K562 (cell line): ENCODE measurements around the gene WDR18. TPM values are rescaled to one million over a fixed set of nuclear protein-coding genes. Genes with fewer than 3 reads are reported as not detected.
A peak's percentile ranks its signal among the peaks of the same experiment; 100 is the strongest.

ENCODE experiments used
- ARID3A ChIP-seq: IDR thresholded peaks from 2 replicates; pipeline ENCODE4 v1.6.1; 2012; ENCODE audit warnings: low read depth, low read length, improper control_type of control experiment, borderline replicate concordance
- CBFB ChIP-seq: sonication (generic); formaldehyde crosslinking; IDR thresholded peaks from 2 replicates; pipeline ENCODE4 v1.4.0; 2020; ENCODE audit warnings: mild to moderate bottlenecking, missing genetic modification reagents
- CREB5 ChIP-seq: fragments of 250-450 bp; sonication (Bioruptor Pico); IDR thresholded peaks from 2 replicates; pipeline ENCODE4 v1.5.0; 2020; ENCODE audit warnings: mild to moderate bottlenecking
- E2F5 ChIP-seq: sonication (generic); formaldehyde crosslinking; IDR thresholded peaks from 2 replicates; pipeline ENCODE4 v1.8.0; 2022; ENCODE audit warnings: mild to moderate bottlenecking, missing genetic modification reagents
- GABPA ChIP-seq: fragments of 200-800 bp; sonication (Bioruptor generic); conservative IDR thresholded peaks from 2 replicates; pipeline ENCODE4 v1.6.1; 2016; ENCODE audit warnings: low read depth, missing genetic modification characterization, missing compliant biosample characterization
- HDAC1 ChIP-seq, 2 experiments: fragments of 450-650 bp; IDR thresholded peaks; 2 replicates each; pipeline ENCODE4 v1.6.1; 2016 to 2017; ENCODE audit warnings: inconsistent platforms in 1 of 2, mild to moderate bottlenecking in 1 of 2, moderate library complexity in 1 of 2
- HMGN3 ChIP-seq: IDR thresholded peaks from 2 replicates; pipeline ENCODE4 v1.6.1; 2011; ENCODE audit warnings: borderline replicate concordance, low read depth, mild to moderate bottlenecking, mixed read lengths, low read length; ENCODE audit not compliant: insufficient read length; ENCODE audit errors: extremely low read depth
- MAZ ChIP-seq, 2 experiments: fragments of 450-650 bp in 1 of 2; sonication (generic) in 1 of 2; formaldehyde crosslinking; IDR thresholded peaks in 1 of 2; conservative IDR thresholded peaks in 1 of 2; 2 replicates each; pipeline versions ENCODE4 v1.4.0 to v1.5.0; 2020; ENCODE audit warnings: mild to moderate bottlenecking in 1 of 2, missing genetic modification reagents in 1 of 2
- POLR2G ChIP-seq: fragments of 200-400 bp; formaldehyde crosslinking; IDR thresholded peaks from 2 replicates; pipeline ENCODE4 v1.6.1; 2017; ENCODE audit warnings: low read depth, mild to moderate bottlenecking, antibody characterized with exemption, low read length, moderate library complexity
- ZBTB7A ChIP-seq: IDR thresholded peaks from 2 replicates; pipeline ENCODE4 v1.6.1; 2011; ENCODE audit warnings: low read depth, mild to moderate bottlenecking, low read length, moderate library complexity, borderline replicate concordance; ENCODE audit not compliant: control insufficient read depth
- ZNF398 ChIP-seq: fragments of 250-450 bp; sonication (Bioruptor Pico); IDR thresholded peaks from 2 replicates; pipeline ENCODE4 v1.8.0; 2021; ENCODE audit warnings: moderate library complexity, mild to moderate bottlenecking, inconsistent platforms
- ZSCAN29 ChIP-seq: fragments of 450-650 bp; IDR thresholded peaks from 2 replicates; pipeline ENCODE4 v1.6.1; 2017
- polyA plus RNA-seq, 8 experiments: library from polyadenylated mRNA; depleted of rRNA in 4 of 8; stranded (reverse) in 5 of 8; unstranded in 3 of 8; fragments of >200 nt; fragmentation: Nextera tagmentation in 2 of 8; fragmentation: Illumina TruSeq in 1 of 8; extraction: Ambion mirVana in 2 of 8; extraction: Trizol in 1 of 8; gene quantifications; 2 replicates each; pipeline versions ENCODE4 v1.2.1 to v1.2.3, GENCODE V29; 2011 to 2014; ENCODE audit warnings: inconsistent platforms in 1 of 8, missing spikeins in 1 of 8
- total RNA-seq, 7 experiments: library from RNA; depleted of rRNA in 6 of 7; stranded (reverse); fragments of >200 nt in 6 of 7; fragmentation: Illumina TruSeq in 2 of 7; extraction: Trizol in 2 of 7; gene quantifications; 2 replicates each; pipeline versions ENCODE4 v1.2.1 to v1.2.3, GENCODE V29; 2011 to 2021; ENCODE audit warnings: low replicate concordance in 1 of 7
- TF ChIP-seq, protein P1 (sequence below): fragments of 200-800 bp; sonication (Bioruptor generic); IDR thresholded peaks from 2 replicates; pipeline ENCODE4 v1.6.1; 2017; ENCODE audit warnings: missing genetic modification characterization, missing compliant biosample characterization

Gene WDR18
- total and polyA plus RNA-seq, 9 of the 15 experiments (the other 6 are each of a cell fraction or from before 2014, with no cell fraction given), result 0.65 to 181 (median 30.1) TPM

GRCh38 chr19:991174-991931 is 7.2 kb downstream of the WDR18 start (continued):
- TF ChIP-seq ZNF398 (CRISPR knock-in tag) (no peak), GABPA (tag) (no peak), HDAC1 (IDR thresholded peaks at IDR 0.05) (0 out of 4 replicates have a peak, but pooled peaks of 1 of the 2 experiments have one; percentile 27), POLR2G (peak; percentile 62; the same call in 1 of the 2 replicates), CREB5 (no peak), HMGN3 (peak; percentile 22), ZSCAN29 (no peak), ZBTB7A (peak; percentile 59; the same call in 1 of the 2 replicates), CBFB (0 out of 2 replicates have a peak, but pooled peaks have one; percentile 10), ARID3A (no peak), MAZ (CRISPR knock-in tag; conservative IDR thresholded peaks at IDR 0.05 in 1 of 2, IDR thresholded peaks at IDR 0.05 in 1 of 2) (0 out of 4 replicates have a peak, but pooled peaks of 1 of the 2 experiments have one; percentile 23), E2F5 (CRISPR knock-in tag) (no peak)
- TF ChIP-seq, protein P1, sequence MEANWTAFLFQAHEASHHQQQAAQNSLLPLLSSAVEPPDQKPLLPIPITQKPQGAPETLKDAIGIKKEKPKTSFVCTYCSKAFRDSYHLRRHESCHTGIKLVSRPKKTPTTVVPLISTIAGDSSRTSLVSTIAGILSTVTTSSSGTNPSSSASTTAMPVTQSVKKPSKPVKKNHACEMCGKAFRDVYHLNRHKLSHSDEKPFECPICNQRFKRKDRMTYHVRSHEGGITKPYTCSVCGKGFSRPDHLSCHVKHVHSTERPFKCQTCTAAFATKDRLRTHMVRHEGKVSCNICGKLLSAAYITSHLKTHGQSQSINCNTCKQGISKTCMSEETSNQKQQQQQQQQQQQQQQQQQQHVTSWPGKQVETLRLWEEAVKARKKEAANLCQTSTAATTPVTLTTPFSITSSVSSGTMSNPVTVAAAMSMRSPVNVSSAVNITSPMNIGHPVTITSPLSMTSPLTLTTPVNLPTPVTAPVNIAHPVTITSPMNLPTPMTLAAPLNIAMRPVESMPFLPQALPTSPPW (CRISPR knock-in tag), result peak; percentile 32; the same call in 1 of the 2 replicates
